Mesothelial cell of epicardium (in vitro differentiated cells): ENCODE data around the gene CEACAM19. TPM values are rescaled to one million over a fixed set of nuclear protein-coding genes. Genes with fewer than 3 reads are reported as not detected.

Source experiments
- DNase-seq, 2 experiments: peaks; one replicate each; pipeline ENCODE4 v3.0.0; 2021; ENCODE audit warnings: low spot score in 2 of 2; ENCODE audit not compliant: unreplicated experiment in 2 of 2
- H3K27ac Mint-ChIP-seq: 2 replicates; pipeline ENCODE4 v1.8.0; 2021; ENCODE audit warnings: mixed read lengths
- H3K27me3 Mint-ChIP-seq: 2 replicates; pipeline ENCODE4 v1.8.0; 2021; ENCODE audit warnings: low read depth, mixed read lengths
- H3K36me3 Mint-ChIP-seq: 2 replicates; pipeline ENCODE4 v1.8.0; 2021; ENCODE audit warnings: mixed read lengths
- H3K4me1 Mint-ChIP-seq: 2 replicates; pipeline ENCODE4 v1.8.0; 2021; ENCODE audit warnings: mixed read lengths
- H3K4me3 Mint-ChIP-seq: 2 replicates; pipeline ENCODE4 v1.8.0; 2021; ENCODE audit warnings: mild to moderate bottlenecking, moderate library complexity, mixed read lengths
- H3K9me3 Mint-ChIP-seq: 2 replicates; pipeline ENCODE4 v1.8.0; 2021; ENCODE audit warnings: mixed read lengths
- total RNA-seq: library from RNA; stranded (reverse); gene quantifications from 3 replicates; pipeline ENCODE4 v1.2.1, GENCODE V29; 2021
- TF ChIP-seq, protein P1 (sequence below): fragments of 200-600 bp; sonication (generic); IDR thresholded peaks from one replicate; pipeline ENCODE4 v1.5.0; 2021; ENCODE audit warnings: antibody characterized with exemption; ENCODE audit not compliant: unreplicated experiment

The CEACAM19 gene
- total RNA-seq, 1 donor from 2014 or later = 11.2 TPM

DNA sequence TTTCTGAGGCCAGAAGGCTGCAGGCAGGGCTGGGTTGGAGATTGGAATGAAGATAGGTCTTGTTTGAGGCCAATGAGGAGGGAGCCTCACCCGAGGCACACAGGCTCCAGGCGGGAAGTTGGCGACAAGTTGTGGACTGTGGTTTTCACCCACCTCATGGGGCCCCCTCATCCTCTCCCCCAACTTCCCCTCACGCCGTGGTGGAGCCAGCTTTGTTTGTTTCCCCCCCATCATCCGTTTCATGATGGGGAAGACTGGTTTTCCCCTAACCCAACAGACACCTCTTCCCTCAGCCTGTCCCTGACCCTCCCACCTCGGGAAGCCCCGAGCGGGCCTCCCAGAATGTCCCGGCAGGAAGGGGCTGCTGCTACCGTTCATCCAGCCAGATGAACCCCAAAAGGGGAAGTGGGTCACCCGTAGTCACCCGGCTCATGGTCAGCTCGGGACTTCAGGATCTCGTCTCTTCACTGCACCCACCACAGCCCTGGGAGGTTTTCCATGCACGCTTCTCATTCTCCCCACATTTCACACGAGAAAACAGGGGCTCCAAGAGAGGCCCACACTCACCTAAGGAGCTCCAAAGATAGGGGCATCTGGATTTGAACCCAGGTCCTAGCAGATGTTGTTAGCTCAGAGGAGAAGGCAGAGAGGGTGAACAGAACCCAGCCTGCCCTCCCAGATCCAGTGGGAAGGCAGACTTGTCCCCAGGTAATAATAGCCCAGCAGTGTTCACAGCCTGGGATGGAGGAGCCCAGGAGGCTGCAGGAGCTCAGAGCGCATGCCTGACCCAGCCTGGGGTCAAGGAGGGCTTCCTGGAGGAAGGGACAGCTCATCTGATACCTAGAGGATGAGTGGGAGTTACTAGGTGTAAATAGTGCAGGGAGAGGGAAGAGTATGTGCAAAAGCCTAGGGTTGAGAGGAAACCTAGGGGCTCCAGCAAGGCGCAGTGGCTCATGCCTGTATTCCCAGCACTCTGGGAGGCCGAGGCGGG is 51.1 kb downstream of the CEACAM19 start:
- DNase-seq = no peak
- Mint-ChIP-seq H3K36me3 (no peaks in the 10 kb centered on the region), H3K9me3 (no peaks in the 10 kb centered on the region), H3K27ac (peak overlapping the region; percentile 50), H3K27me3 (no peaks in the 10 kb centered on the region), H3K4me1 (peaks cover 22% of the 10 kb centered on the region), H3K4me3 (no peak overlapping the region)
- TF ChIP-seq, protein P1, sequence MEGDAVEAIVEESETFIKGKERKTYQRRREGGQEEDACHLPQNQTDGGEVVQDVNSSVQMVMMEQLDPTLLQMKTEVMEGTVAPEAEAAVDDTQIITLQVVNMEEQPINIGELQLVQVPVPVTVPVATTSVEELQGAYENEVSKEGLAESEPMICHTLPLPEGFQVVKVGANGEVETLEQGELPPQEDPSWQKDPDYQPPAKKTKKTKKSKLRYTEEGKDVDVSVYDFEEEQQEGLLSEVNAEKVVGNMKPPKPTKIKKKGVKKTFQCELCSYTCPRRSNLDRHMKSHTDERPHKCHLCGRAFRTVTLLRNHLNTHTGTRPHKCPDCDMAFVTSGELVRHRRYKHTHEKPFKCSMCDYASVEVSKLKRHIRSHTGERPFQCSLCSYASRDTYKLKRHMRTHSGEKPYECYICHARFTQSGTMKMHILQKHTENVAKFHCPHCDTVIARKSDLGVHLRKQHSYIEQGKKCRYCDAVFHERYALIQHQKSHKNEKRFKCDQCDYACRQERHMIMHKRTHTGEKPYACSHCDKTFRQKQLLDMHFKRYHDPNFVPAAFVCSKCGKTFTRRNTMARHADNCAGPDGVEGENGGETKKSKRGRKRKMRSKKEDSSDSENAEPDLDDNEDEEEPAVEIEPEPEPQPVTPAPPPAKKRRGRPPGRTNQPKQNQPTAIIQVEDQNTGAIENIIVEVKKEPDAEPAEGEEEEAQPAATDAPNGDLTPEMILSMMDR = no peak

DNA sequence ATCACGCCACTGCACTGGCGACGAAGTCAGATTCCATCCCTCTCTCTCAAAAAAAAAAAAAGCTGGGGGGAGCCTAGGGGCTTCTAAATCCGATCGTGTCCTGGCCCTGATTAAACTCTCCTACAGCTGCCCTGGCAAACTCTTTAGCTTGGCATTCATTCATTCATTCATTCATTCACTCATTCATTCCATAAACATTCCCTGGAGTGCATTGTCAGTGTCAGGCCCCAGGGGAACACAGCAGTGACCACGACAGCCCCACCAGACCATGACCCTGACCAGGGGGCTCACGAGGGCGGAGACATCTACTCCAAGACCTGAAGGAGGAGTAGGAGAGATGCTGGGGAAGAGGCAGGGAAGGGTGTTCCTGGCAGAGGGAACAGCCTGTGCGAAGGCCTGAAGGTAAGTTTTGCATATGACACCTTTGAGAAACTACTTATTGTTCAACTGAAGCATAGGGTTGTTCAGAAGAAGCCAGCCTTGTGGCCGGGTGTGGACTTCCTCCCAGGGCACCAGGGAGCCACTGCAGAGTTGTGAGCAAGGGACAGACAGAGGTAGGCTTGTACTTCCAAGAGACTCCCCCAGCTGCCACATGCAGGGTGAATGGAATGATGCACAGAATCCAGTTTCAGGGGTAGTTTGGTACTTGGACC is 52.1 kb downstream of the CEACAM19 start:
- no peak overlapping the region for H3K4me3 Mint-ChIP-seq

DNA sequence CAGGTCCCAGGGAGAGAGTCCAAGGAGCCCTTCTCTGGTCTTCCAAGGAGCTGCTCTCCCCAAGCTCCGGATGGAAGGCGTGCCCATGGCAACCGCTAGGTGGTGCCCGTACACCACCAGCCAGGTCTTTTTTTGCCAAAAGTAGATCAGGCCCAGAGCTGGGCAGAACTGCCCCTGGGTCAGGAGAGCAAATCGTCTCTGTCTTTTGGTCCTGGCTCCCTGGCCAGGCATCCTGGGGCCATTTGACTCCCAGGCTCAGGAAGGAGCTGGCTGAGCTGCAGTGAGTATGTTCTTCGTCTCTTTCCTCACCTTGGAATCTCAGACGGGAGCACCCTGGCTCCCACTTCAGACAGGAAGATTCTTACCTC is 52.7 kb downstream of the CEACAM19 start:
- H3K4me1 Mint-ChIP-seq = peaks cover 13% of the 10 kb centered on the region
- H3K27me3 Mint-ChIP-seq = no peaks in the 10 kb centered on the region
- no peak overlapping the region for H3K4me3 Mint-ChIP-seq
- peak; percentile 50 to 88 for DNase-seq
- no peak overlapping the region for H3K27ac Mint-ChIP-seq
- H3K36me3 Mint-ChIP-seq = no peaks in the 10 kb centered on the region
- no peaks in the 10 kb centered on the region for H3K9me3 Mint-ChIP-seq
- TF ChIP-seq, protein P1 = peak; percentile 95

More for the DNA sequence above, 52.1 kb downstream of the CEACAM19 start:
- no peaks in the 10 kb centered on the region for H3K27me3 Mint-ChIP-seq
- no peaks in the 10 kb centered on the region for H3K36me3 Mint-ChIP-seq
- TF ChIP-seq, protein P1 = no peak
- H3K9me3 Mint-ChIP-seq = no peaks in the 10 kb centered on the region
- peaks cover 18% of the 10 kb centered on the region for H3K4me1 Mint-ChIP-seq
- no peak for DNase-seq
- H3K27ac Mint-ChIP-seq = no peak overlapping the region

DNA sequence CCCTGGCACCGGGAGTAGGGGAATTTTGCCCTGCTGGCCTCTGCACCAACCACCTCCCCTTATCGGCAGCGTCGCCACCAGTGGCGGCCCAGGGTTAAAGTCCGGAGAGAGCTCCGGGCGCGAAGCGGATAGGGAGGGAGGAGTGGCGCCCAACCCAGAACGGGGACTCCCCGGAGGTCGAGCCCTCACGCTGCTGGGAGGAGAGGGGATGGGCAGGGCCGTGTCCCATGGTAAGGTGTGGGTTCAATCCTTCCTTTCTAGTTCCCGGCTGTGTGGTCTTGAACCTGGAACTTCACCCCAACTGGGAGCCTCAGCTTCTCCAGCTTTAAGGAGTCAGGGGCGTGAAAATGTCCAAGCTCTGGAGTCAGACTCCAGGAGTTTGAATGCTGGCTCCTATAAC is 54.0 kb downstream of the CEACAM19 start:
- no peak for DNase-seq
- H3K4me1 Mint-ChIP-seq = peaks cover 8% of the 10 kb centered on the region
- no peaks in the 10 kb centered on the region for H3K27me3 Mint-ChIP-seq
- no peak overlapping the region for H3K27ac Mint-ChIP-seq
- no peak overlapping the region for H3K4me3 Mint-ChIP-seq
- TF ChIP-seq, protein P1 = no peak
- H3K36me3 Mint-ChIP-seq = no peaks in the 10 kb centered on the region
- no peaks in the 10 kb centered on the region for H3K9me3 Mint-ChIP-seq

DNA sequence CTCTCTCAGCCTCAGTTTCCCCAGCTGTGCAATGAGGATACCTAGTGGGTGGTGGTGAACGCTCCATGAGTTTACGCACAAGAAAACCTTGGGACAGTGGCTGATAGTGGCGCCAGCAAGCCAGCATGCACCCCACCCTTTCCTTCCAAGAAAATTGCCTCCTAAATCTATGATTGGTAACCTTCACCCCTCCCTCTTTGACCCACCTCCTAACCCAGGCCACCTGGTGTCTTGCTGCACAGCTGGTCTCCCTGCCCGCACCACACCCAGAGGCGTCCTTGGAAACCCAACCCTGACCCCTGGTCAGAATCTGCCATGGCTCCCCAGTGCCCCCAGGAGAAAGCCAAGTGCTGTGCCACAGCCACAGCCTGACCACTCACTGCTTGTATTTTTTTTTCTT is 54.4 kb downstream of the CEACAM19 start:
- peaks cover 8% of the 10 kb centered on the region for H3K4me1 Mint-ChIP-seq
- no peak overlapping the region for H3K27ac Mint-ChIP-seq
- TF ChIP-seq, protein P1 = no peak
- H3K27me3 Mint-ChIP-seq = no peaks in the 10 kb centered on the region
- no peaks in the 10 kb centered on the region for H3K36me3 Mint-ChIP-seq
- no peaks in the 10 kb centered on the region for H3K9me3 Mint-ChIP-seq
- H3K4me3 Mint-ChIP-seq = no peak overlapping the region
- DNase-seq = no peak
